NCI-H1092 treated with DMSO at 0.1 percent for 48 hours (cell line): ENCODE measurements around the gene GPX3.

Experiments
- DNase-seq: peaks from one replicate; lab custom pipeline; 2025; lab: John Stamatoyannopoulos, UW

Gene GPX3

DNA sequence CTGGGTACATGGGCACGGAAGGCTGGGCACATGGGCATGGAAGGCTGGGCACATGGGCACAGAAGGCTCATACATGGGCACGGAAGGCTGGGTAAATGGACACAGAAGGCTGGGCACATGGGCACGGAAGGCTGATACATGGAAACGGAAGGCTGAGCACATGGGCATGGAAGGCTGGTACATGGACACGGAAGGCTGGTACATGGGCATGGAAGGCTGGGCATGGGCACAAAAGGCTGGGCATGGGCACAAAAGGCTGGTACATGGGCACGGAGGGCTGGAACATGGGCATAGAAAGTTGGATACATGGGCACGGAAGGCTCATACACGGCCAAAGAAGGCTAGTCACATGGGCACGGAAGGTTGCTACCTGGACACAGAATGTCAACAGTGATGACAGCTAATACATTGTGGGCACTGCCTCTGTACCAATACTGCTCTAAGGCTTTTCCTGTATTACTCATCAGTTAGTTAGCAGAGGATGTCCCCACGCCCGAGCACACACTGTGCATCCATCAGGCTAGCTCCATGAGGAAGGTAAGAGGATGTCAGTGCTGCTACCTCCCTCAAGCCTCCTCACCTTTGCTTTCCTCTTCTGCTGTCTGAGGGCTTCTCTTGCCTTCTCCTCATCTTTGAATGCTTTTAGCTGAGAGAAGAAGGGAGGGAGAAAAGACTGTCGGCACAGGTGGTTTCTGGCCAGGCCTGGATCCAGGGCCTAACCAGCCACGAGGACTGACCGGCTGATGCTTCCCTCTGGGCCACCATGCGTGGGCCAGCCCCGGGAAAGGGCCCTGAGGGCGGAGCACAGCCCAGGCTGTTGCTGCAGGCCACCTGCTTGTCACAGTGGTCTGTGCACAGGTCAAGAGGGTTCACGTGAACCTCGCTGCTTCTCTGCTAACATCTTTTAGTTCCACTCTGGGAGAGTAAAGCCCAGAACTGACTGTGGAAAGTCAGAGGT lies 14.3 kb downstream of the GPX3 start:
- DNase-seq: no peak

DNA sequence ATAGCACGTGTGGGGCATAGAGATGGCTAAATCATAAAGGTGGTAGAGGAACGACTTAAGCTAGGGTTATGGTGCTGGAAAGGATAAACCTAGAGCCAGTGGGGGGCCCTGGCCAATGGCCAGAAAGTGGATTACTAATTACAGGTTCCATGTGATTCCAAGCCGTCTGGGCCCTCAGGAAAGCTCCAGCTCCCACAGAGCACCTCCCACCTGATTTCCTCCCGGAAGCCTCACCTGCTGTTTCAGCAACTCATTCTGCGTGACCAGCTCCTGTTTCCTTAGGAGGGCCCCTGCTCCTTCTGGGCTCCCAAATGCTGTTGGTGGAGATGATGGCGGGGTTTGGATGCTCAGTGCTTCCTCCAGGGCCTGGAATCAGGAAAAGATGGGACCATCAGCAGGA lies 16.2 kb downstream of the GPX3 start:
- no peak for DNase-seq

DNA sequence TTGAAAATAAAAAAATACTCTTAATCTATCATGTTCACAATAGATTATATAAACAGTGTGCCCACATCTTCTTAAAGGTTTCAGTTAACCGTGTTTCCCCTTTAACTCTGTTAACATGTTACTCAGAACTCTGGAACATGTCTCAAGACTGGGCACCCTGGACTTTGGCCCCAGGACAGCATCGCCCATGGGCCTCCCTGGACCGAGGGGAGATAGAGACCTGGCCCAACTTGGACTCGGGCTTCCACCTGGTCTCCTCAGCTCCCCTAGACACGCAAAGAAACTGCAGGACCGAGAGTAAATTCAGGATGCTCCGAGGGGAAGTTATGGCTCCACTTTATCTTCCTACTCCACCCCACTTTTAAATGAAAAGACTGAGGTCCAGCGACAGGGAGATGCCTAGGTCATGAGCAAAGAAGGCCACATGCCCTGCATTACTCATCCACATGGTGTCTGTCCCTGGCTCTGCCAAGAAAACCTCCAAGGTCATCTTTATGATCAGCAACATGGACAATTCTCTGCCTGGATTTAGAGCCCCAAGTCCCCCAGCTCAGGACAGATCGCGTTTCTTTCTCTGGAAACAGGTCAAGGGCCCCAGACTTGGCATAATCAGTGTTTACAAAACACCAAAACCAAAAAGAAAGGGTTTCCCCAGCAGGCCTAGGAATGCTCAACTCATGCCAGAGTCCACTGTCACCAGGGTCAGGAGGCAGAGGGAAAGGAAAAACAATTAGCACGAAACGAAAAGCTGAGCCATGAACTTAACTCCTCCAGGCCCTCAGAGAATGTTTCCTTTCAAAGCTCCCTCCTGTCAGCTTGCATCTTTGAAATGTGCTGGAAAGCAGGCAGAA lies 17.4 kb downstream of the GPX3 start:
- DNase-seq: no peak

DNA sequence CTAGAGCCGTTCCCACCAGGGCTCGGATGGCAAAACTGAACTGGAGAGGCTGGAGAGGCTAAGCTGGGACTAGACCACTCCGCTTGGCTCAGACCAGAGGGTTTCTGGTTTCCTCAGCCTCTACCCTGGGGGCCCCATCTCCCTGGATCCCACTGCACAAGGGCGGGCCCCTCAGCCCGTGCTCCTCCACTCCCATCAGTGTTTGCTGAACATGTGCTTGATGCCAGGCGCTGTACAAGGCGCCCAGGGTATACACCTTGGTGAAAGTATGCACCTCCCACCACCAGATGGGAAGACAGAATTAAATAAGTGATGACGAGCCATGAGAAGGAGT lies 18.0 kb downstream of the GPX3 start:
- DNase-seq: no peak

DNA sequence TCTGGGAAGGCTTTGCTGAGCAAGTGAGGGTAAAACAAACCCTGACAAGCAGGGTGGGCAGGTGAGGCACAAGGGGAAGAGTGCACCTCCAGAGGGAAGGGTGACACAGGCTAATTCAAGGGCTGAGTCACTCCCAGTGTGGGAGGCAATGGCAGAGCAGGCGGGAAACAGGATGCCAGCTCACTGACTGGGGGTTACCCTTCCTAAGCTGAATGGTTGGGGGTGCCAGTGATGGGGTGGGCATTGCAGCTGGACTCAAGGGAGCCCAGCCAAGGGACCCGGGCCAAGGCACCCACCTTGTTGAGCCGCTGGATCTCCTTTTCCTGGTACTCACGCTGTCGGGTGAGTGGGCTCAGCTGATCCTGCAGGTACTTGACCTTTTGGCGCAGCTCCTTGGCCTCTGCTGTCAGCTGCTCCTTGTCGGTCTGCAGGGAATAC lies 18.4 kb downstream of the GPX3 start:
- DNase-seq: no peak

DNA sequence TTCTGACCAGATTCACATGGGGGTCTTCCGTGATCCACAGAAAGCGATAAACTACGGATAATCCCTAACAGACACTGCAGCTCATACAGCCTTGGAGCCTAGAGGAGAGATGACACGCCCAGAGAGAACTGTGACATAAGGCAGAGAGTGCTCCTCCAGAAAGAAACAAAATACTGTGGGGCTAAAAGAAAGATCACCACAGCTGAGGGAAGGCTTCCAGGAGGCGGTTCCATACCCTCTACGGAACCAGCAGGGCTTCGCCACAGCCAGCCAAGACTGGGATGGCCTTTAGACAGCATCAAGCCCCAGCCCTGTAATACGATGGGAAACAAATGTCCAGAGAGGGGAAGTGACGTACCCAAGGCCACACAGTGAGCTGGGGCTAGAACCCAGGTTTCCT lies 19.3 kb downstream of the GPX3 start:
- no peak for DNase-seq

DNA sequence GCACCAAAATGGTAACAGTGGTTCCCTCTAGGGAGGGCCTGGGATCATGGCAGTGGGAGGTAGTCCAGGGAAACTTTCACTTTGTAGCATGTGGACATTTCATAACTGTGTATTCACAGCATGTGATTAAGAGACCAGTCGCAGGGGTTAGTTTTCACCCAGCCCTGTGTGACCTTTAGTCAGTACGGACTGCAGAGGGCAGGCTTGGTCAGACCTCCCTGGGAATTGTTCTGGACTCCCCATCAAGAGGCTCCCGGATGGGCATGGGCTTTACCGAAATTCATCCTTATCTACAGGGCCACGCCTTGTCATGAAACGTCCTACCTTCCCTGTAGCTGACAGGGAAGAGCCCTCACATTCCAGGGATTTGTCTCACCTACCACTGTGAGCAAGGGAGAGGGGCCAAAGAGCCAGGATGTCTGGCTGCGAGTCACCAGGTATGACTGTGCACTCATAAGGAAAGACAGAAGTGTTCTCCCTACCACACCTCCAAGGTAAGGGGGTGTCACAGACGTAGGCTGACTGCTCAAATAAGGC lies 19.9 kb downstream of the GPX3 start:
- DNase-seq: no peak

DNA sequence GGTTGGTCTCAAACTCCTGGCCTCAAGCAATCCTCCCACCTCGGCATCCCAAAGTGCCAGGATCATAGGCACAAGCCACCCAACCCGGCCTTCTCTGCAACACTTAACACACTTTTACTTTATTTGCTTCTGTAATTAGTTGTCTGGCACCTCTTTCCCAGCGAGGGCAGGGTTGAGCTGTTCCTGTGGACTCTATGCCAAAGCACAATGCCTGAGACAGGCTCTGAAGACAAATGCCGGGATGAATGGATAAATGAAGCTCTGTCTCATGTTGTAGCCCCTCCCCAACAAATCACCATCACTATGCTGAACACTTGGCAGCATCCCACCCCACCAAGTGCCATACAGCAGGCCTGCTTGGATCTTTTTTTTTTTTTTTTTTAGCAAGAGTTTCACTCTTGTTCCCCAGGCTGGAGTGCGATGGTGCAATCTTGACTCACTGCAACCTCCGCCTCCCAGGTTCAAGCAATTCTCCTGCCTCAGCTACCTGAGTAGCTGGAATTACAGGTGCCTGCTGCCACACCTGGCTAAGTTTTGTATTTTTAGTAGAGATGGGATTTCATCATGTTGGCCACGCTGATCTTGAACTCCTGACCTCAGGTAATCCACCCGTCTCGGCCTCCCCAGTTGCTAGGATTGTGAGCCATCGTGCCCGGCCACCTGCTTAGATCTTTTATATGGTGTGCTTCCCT lies 21.3 kb downstream of the GPX3 start:
- no peak for DNase-seq

DNA sequence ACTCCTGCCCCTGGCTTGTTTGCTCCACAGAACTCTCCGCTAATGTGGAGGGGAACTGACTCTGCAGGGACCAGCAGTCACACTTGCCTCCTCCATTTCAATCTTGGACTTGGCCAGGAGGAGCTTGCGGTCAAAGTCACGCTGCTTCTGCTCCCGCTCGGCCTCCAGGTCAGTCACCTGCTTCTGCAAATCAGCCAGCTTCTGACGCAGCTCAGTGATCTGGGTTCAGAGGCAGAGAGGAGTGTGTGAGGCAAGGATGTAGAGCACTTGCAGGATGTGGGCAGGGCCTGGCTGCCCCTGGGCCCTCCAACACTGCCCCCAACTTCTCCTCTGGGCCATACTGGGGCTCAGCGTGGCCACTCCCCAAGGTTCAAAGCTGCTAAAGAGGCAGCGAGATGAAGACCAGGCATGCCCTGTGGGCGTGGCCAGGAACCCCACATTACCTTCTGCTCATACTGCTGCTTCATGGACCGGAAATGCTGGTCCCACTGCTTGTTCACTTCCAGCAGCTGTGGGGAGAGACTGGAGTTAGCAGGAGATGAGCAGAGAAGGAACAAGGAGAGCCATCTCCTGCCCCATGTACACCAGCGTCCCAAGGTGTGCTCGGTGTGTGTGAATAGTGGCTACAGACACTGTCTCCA lies 22.2 kb downstream of the GPX3 start:
- DNase-seq: no peak

DNA sequence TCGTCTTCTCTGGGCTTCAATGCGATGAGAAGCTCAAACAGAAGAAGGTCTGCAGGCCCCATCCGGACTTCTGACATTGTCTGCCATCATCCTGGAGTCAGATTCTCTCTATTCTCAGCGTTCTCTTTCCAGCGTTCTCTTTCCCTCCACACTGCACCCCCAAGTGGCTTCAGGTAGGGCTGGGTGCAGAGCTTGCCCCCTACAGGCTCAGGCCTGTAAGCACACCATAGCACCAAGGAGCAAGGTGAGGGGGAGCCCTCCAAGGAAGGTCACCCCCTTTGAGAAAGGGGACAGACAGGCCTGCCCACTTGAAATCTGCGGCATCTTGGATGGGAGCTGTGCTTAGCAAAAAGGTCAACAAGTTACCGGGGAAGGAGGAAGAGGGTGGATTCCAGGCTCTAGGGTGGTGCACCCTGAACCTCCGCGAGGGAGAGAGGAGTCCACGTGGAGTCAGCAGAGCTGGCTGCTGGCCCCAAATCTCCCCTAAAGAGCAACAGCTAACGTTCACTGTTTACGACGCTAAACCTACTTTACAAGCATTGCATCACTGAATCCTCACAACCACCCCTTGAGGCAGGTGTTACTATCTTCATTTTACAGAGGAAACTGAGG lies 27.5 kb downstream of the GPX3 start:
- no peak for DNase-seq

DNA sequence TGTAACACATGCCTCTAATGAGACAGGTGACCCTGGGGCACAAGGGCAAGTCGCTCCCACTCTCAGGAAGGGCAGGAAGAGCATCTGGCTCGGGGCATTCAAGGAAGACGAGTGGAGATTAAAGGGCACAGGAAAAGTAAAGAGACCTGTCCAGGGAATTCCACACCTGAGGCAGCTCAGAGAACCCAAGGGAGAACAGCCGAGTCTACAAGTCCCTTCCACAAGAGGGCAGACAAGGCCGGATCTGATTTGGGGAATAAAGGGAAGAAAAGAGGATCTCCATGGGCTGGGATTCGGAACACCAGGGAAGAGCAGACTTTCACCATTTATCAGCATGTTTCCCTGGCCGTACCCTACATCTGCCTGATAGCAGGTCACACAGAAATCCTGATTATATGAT lies 28.1 kb downstream of the GPX3 start:
- DNase-seq: no peak

DNA sequence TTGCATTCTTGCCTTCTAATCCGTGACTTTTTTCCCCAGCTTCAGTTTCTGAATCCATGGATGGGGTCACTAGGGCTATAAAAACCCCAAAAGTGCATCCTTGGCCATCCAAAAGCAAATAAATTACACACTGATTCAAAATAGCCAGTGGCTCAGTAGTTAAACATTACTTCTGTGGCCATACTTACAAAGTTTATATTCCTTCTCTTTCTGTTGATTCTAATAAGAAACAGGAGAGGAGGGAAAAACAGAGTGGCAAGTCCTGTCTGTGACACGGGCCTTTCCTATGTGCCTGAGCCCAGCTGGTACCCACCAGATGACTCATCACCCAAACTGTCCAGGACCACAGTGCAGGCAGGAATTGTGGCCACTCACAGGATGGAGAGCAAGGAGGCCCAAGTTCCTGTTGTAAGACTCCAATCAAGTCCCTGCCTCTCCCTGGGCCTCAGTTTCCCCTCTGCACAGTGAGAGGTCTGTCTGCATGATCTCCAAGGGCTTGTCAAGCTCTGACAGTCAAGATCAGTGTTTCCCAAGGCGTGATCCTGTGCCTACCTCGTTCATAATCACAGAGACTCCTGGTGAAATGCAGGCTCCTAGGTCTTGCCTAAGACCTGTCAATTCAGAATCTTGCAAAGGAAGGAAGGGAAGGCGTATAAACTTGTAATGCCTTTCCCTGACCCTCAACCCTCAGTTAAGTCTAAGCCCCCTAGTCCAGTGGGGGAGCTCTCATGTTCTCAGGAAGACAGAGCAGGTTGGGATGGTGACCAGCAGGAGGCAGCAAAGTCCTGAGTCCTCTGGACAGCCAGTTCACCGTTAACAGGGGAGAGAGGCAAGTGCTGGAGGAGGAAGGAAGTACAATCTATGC lies 30.9 kb downstream of the GPX3 start:
- DNase-seq: peak; percentile 6

DNA sequence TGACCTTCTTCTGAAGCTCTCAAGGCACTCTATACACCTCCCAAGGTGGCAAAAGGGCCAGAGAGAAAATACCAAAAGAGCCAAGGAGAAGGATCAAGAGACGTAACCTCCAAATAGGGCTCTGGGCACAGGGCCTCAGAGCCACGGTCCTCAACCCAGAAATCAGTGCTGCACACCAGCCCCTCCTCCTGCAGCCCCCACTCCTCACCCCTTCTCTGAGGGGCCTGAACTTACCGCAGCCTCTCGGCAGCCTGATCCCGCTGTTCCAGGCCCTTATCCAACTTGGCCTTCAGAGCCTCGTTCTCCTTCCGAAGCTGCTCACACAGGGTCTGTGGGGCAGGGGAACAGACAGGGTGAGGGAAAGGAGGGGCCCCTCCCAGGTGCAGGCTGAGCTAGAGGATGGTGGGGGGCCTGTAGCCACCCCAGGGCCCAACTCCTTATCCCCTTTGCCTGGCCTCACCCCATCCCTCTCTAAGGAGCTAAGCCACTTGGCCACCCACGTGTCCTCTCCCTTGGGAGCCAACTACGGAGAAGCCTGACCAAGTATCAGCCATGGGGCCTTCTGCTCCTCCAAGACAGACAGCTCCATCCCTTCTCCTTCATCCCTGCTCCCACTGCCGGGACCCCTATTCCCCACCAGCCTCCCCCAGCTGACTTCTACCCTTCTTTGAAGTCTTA lies 31.7 kb downstream of the GPX3 start:
- no peak for DNase-seq

DNA sequence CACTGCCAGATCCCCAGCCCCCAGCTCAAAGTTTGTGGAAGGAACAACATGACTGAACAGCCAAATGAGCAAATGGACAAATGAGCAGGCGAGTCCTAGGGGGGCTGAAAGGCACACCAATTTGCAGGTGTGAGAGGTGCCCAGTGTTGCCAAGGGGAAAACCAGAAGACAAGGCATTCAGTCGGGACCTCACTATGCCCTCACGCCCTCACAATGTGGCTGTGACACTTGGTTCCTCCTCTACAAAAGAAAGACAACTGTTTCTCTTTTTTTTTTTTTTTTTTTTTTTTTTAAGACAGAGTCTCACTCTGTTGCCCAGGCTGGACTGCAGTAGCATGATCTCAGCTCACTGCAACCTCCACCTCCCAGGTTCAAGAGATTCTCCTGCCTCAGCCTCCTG lies 32.4 kb downstream of the GPX3 start:
- DNase-seq: no peak

DNA sequence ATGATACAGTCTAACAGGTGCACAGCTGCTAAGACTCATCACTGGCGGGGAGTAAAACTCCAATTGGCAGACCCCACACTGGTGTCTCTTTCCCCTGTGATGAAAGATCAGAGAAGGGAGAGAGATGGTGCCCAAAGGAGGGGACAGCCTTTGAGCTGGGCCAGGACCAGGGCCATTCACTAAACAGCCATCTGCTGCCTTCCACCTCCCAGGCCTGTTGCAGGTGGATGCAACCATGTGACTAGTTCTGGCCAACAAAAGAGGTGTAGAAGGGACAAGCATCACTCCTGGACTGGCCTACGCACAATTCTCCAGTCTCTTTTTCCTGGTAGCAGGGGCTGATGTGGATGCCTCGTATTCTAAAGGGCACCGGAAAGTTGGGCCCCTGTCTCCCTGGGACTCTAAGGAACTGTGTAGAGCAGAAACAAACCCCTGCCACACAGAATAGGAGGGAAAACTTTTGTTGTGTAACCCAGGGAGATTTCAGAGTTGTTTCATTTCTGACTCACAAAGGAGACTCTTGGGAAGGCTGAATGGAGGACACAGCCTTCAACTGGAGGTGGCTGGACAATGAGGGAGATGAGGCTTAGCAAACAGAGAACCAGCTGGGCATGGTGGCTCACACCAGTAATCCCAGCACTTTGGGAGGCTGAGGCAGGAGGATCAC lies 33.5 kb downstream of the GPX3 start:
- DNase-seq: no peak

DNA sequence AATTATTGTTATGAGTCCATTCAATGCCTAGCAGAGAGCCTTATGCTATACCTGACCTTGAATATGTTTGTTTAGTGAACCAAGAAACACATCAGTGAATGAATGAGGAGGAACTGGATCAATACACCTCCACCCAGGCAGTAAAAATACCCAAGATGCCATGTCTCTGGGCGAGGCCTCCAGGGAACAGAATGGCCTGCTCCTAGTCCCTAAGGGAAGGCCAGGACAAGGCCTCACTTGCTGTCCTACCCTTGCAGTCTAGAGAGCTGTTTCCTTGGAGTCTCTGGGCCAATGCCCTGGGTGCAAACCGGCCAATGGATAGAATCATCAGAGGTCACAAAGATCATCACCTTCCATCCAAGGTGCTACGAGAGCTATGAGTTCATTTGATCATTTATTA lies 34.3 kb downstream of the GPX3 start:
- DNase-seq: no peak

DNA sequence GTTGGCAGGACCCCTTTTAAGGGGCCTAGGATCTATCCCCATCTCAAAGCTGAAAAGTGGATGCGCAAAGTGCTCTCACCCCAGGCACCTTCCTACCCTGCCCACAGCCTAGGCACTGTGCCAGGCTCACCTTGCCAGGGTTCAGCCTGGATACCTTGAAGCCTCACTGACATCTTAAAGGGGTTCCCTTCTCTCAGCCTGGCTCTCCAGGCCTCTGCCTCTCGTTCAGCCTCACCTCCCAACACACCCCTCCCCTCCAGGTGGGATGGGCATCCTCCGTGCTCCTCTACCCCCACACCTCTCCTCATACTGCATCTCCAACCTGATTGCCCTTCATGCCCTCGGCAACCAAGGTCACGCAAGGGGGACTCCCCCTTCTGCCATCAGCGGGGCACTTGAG lies 34.9 kb downstream of the GPX3 start:
- no peak for DNase-seq

DNA sequence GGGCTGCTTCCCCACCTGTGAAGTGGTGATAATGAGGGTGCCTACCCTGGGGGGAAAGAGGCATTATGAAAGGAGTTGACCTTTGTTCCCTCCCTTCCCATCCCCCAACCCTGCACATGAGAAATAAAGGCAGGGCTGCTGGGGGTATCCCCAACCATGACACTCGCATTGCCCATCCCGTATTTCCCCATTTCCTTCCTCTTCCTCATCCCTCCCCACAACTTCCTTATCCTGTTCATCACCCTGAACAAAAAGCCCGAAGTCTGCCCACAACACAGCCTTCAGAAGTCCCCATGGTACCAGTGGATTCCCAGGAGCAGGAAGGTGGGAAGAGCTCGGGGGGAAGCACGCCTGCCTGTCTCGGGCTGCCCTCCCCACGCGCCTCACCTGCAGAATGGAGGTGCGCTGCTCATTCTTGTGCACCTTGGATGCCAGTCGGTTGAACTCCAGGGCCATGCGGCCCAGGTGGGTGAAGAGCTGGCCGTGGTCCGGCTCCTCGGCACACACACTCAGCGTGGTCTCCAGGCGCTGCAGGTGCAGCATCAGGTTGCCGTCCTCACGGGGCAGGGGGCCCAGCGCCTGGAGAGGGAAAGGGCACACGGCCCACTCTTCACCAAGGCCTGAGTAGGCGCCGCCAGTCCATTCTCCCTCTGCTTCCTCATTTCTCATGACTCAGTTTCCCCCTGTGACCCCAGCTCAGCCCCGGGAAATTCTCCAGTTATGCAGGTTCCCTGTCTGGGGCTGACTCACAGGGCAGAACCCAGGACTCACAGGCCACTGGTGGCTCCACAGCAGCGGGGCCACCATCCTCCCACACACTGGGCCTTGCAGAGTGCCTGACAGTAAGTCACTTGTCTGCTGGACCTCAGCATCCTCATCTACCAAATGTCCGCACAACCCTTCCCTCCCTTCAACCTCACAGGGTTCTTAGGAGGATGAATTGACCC lies 36.3 kb downstream of the GPX3 start:
- DNase-seq: no peak
